ENCODE data around the gene EIF3L. TPM values are rescaled to one million over a fixed set of nuclear protein-coding genes. Genes with fewer than 3 reads are reported as not detected.

The EIF3L gene
- total RNA-seq, 1 donor from 2014 or later, result 315 TPM

DNA sequence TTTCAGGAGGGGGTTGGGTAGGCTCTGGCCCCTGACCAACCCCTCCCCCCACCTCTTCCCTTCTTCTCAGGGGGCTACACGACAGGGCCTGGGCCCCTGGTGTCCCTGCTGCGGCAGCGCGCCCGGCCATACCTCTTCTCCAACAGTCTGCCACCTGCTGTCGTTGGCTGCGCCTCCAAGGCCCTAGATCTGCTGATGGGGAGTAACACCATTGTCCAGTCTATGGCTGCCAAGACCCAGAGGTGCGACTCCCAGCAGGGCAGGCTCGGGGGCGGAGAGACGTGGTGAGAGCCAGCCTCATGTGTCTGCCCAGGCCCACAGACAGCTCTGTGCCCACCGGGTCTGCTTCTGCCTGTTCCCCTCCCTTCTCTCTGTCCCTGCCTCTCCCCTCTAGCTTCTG lies 33.6 kb upstream of the EIF3L start:
- DNase-seq (ENCODE audit: low spot score) (no peak), ATAC-seq (no peak)
- intact Hi-C loops (cut with DNase I), result no loop called here

DNA sequence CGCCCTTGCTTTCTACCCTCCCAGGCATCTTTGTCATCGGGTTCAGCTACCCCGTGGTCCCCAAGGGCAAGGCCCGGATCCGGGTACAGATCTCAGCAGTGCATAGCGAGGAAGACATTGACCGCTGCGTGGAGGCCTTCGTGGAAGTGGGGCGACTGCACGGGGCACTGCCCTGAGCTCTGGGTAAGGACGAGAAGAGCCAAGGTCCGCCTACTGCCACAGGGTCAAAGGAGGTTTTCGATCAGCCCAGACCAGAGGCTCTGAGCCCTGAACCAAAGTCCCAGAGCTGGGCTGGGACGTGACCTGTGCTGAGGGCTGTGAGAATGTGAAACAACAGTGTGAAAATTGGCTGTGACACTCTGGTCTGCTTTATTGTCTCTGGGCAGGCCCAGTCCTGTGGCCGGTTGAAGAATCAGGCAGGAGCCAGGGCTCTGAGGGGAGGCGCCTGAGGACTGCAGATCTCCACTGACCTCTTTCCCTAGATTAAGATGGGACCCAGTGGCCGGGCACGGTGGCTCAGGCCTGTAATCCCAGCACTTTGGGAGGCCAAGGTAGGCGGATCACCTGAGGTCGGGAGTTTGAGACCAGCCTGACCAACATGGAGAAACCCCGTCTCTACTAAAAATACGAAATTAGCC lies 32.6 kb upstream of the EIF3L start:
- DNase-seq (ENCODE audit: low spot score), result no peak
- no peak for ATAC-seq
- intact Hi-C loops (cut with DNase I), result no loop called here

DNA sequence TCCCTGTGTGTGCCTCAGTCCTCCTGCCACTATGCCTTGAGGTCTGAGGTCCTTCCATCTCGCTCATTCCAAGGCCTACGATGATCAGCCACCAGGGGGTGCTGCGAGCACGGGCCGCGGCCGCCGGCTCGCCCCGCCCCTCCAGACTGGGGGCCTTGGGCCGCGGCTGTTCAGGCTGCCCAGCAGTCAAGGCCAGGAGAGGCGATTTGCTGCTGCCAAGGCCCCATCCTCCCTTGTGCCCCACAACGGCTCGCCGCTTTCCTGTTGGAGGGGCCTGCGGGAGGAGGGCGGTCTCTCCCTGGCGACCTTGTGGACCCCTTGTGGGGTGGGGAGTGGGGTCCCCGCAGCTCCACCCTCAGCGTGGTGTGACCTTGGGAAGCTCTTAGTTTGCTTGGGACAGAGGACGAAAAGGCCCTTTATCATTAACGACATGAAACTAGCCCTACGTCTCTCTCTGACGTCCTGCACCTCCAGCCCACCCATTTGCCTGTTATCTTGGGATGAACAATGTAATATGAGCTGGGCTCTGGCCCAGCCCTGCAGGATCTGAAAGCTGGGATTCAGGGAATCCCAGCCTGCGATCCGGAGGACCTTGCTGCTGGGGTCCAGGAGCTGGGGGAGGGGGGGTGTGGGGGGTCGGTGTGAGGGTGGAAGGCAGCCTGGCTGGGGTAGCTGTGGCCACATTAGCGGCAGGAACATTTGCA lies 31.4 kb upstream of the EIF3L start:
- DNase-seq (ENCODE audit: low spot score), result peak; percentile 92
- intact Hi-C loops (cut with DNase I), result loop anchor here (1.0 kb wide), 1 partner anchor 46 kb away; no protein-coding TSS in a partner anchor
- peak; percentile 93 for ATAC-seq

- intact Hi-C loops (cut with DNase I), result loop anchor here (1.0 kb wide), 1 partner anchor 46 kb away; no protein-coding TSS in a partner anchor
- ATAC-seq (peak; percentile 53), DNase-seq (ENCODE audit: low spot score) (peak; percentile 76)
Measured at GRCh38 chr22:37818409-37819104, 30.7 kb upstream of the EIF3L start.

GRCh38 chr22:37819105-37819433 lies 30.1 kb upstream of the EIF3L start:
- intact Hi-C loops (cut with DNase I), result no loop called here
- ATAC-seq, result no peak
- DNase-seq (ENCODE audit: low spot score), result no peak

DNA sequence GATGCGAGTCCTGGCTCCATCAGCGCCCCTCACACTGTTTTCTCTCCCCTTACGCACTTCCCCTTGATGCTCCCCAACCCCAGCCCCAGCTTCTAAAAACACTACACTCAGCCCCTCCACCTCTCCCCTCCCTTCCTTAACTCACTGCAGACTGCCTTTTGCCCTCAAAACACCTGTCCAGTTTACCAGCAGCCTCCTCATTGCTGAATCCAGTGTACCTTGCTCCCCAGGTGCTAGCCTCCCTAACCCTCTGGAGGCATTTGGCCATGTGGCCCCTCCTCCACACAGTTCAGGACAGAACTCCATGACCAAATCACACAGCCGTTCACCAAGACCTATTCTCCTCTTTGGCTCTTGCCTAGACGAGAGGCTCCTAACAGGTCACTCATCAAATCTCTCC lies 28.9 kb upstream of the EIF3L start:
- no peak for DNase-seq (ENCODE audit: low spot score)
- intact Hi-C loops (cut with DNase I), result no loop called here

DNA sequence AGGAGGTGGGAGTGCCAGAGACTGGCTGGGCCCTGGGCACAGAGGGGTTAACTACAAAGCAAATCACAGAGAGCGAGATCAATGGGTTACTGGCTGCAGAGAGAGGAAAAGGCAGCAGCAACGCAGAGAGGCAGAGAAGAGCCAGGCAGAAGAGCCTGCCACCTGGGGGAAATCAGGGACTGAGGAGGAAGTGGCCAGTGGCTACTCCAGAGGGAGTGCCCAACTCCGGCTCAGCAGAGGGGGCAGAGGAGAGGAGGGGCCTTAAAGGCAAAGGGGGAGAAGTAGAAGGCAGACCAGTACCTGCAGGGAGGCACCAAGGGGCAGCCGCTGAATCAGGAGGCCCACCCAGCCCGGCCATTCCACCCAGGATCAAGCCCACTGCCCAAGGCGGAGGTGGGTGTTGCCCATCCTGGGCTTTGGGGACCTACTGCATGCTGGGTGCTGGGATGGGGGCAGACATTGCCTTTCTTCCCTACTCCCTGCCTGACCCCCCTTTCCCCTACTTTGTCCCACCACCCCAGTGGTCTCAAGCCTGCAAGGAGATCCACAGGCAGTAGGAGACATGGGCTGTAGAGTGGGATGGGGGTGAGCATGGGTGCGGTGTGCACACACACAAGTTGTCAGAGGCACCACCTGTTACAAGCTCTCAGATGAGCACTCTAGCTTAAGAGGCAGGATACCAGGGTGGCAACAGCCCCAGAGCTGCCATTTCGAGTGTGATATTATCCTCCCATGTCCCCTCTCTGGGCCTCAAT lies 27.0 kb upstream of the EIF3L start:
- ATAC-seq (no peak), DNase-seq (ENCODE audit: low spot score) (no peak)
- intact Hi-C loops (cut with DNase I), result no loop called here

More for the DNA sequence above, 28.9 kb upstream of the EIF3L start:
- ATAC-seq, result no peak

- ATAC-seq (no peak), DNase-seq (ENCODE audit: low spot score) (no peak)
- intact Hi-C loops (cut with DNase I), result no loop called here
Measured at GRCh38 chr22:37823134-37823985, 25.9 kb upstream of the EIF3L start, which contains the start of gene GALR3. Gene GALR3, plus strand, starts transcription at chr22:37823382. Its CDS starts 25 bp downstream, at chr22:37823407.

GRCh38 chr22:37824674-37825641 lies 24.3 kb upstream of the EIF3L start:
- ATAC-seq (no peak), DNase-seq (ENCODE audit: low spot score) (no peak)
- intact Hi-C loops (cut with DNase I), result no loop called here

DNA sequence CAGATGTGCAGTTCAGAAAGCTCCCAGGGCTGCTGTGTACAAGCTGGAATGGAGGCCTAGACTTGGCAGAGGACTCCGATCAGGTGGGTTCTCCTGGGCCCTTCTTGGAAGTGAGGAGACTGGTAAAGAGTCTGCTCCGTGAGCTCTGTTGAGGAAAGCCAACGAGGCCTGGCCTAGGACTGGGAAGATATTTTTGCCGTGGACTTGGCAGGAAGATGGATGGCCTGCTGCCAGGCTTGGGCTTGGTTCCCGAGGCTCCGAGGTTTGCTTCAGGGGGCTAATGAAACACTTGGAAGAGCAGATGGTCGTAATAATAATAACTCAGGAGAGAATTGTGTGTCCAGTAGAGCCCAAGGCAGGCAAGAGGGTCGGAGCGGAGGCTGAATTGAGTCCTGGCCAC lies 22.2 kb upstream of the EIF3L start:
- intact Hi-C loops (cut with DNase I), result no loop called here
- peak; percentile 72 for DNase-seq (ENCODE audit: low spot score)
- peak; percentile 73 for ATAC-seq

DNA sequence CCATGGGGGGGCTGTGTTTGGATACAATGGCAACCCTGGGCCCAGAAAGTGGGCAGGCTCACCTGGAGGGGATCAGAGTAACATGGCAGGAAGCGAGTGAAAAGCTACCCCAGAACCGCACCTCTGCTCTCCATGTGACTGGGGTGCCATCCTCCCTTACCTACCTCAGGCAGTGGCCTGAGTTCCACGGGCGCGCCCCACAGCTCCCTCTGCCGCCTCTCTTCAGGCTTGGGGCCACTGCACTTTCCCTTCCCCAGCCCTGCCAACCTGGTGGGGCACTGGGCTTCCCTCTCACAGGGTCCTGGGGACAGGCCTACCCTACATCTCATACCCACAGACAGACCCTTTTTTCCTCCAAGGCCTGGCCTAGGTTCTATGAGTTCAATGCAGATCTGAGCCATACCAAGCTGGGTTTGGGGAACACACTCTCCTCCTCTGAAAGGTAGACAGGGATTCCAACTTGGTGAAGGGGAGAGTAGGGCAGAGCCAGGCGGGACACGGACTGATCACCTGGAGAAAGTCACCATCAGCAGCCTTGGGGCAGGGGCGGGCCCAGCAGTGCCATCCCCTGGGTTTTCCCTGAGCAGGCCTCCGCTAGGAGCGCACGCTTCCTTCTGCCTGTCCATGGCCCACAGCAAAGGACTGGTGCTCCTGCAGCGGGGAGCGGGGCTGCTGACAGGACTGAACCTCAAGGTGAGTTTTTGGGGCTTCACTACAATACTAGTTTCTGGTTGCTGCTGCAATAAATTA lies 19.0 kb upstream of the EIF3L start:
- ATAC-seq, result no peak
- no peak for DNase-seq (ENCODE audit: low spot score)
- intact Hi-C loops (cut with DNase I), result no loop called here

GRCh38 chr22:37831472-37831871 lies 17.7 kb upstream of the EIF3L start:
- intact Hi-C loops (cut with DNase I), result no loop called here
- ATAC-seq (no peak), DNase-seq (ENCODE audit: low spot score) (no peak)

DNA sequence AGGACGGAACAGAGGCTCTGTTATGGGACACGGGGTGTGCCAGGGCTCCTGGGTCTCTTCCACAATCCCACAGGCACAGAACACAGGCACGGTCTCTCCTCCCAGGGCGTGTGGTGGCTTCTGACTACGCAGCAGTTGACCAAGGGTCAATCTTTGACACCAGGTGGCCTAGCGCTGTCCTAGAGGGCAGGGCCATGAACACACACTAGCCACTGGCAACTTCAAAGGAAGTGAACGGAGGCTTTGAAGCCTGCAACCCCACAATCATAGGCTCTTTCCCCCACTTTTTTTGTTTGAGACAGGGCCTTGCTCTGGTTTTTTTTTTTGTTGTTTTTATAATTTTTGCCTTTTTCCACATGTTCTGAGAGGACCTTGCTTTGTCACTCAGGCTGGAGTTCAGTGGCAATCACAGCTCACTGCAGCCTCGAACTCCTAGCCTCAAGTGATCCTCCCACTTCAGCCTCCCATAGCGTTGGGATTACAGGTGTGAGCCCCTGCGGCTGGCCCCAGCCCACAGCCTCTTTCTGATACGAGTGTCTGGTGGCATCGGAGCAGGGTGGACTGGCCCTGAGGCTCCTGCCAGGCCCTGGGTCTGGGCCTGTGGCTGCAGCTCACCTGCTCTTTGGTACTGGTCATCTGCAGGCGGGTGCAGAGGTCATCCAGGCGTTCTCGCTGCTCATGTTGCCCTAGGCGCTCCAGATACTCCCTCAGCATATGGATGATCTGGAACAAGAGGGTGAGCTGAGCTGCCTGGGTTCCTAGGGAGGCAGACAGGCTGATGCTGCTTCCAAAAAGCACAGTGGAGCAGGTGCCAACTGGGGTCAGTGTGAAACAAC lies 17.0 kb upstream of the EIF3L start:
- DNase-seq (ENCODE audit: low spot score), result no peak
- intact Hi-C loops (cut with DNase I), result no loop called here
- ATAC-seq, result no peak

DNA sequence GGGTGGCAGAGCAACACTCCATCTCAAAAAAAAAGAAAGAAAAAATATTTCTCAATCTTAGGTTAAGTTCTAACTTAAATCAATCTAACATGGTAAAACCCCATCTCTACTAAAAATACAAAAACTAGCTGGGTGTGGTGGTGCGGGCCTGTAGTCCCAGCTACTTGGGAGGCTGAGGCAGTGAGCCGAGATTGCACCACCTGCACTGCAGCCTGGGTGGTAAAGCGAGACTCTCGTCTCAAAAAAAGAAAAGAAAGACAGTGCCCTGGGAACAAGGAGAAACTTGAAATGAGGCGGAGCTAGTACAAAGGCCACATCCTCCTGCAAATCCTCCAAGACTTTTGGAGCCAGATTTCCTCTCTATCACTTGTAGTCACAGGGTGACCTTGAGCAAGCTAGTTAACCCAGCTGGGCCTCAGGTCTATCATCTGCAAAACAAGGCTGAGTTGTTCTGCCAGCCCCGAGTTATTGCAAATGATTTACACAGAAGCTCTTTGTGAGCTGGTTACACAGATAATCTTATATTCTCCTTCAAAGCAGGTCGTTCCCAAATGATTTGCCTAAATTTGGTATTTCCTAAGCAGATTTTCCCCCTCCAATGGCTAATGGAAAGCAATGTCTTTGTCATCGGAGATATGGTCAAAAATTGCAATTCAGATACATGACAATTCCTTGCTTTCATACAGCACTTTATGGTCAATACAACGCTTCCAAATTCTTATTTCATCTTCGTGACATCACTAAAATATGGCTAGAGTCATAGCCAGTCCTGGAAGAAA lies 7.0 kb upstream of the EIF3L start:
- intact Hi-C loops (cut with DNase I), result no loop called here
- ATAC-seq (no peak), DNase-seq (ENCODE audit: low spot score) (no peak)

DNA sequence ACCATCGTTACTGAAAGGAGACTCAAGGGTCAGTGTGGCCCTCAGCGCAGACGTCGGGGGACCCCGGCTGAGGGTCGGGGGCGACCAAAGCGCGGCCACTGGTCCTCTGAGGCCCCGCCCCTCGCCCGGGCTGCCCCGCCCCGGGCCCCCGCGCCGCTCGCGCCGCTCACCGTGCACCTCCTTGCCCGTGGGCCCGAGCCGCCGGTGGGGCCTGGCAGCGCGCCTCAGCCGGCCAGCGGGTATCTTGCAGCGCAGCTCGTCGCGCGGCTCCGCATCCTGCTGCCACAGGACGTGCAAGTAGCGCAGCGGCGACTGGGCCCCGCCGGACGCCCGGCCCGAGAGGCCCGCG lies 5.5 kb upstream of the EIF3L start:
- intact Hi-C loops (cut with DNase I), result no loop called here
- DNase-seq (ENCODE audit: low spot score) (no peak), ATAC-seq (no peak)
